ENCODE data around the gene AZGP1. TPM values are rescaled to one million over a fixed set of nuclear protein-coding genes. Genes with fewer than 3 reads are reported as not detected.

The AZGP1 gene
- total and polyA plus RNA-seq, 2 of the 13 experiments (the other 11 are each of a cell fraction or from before 2014, with no cell fraction given): 93.8 to 229 TPM

GRCh38 chr7:100000239-100000638 is 24.4 kb upstream of the AZGP1 start (continued):
- TF ChIP-seq NR2F6 (IDR thresholded peaks at IDR 0.05) (0 out of 2 replicates have a peak, but pooled peaks have one; percentile 3), NR2F6 (CRISPR knock-in tag; IDR thresholded peaks at IDR 0.05) (no peak), FOXC1 (CRISPR knock-in tag; IDR thresholded peaks at IDR 0.05; ENCODE audit: borderline replicate concordance) (peak; percentile 16; the same call in 1 of the 2 replicates), ZNF460 (CRISPR knock-in tag; IDR thresholded peaks at IDR 0.05; ENCODE audit: borderline replicate concordance) (peak; percentile 48), IRF2 (CRISPR knock-in tag; IDR thresholded peaks at IDR 0.05) (no peak), ELF1 (CRISPR knock-in tag; IDR thresholded peaks at IDR 0.05) (no peak), MAFF (IDR thresholded peaks at IDR 0.05; ENCODE audit: low read depth, low read length) (no peak), TRIM24 (CRISPR knock-in tag; IDR thresholded peaks at IDR 0.05) (no peak)

GRCh38 chr7:99997545-99998137 is 21.8 kb upstream of the AZGP1 start:
- Histone ChIP-seq H3K36me3 (replicated peaks in 1 of 2; ENCODE audit: control insufficient read depth in 1 of 2, insufficient read depth in 2 of 2, low read length in 2 of 2) (no peaks in the 10 kb centered on the region), H3K4me1 (ENCODE audit: insufficient read depth, low read length) (peaks cover 91% of the 10 kb centered on the region), H3K27me3 (ENCODE audit: control insufficient read depth in 1 of 2, insufficient read depth in 2 of 2, low read length in 2 of 2) (no peaks in the 10 kb centered on the region), H3K27ac (ENCODE audit: extremely low read length, insufficient read depth, low read length) (peak overlapping the region; percentile 95), H4K20me1 (ENCODE audit: insufficient read depth, low read length) (no peaks in the 10 kb centered on the region), H2AFZ (ENCODE audit: low read length) (no peak overlapping the region), H3K79me2 (ENCODE audit: insufficient read depth, low read length) (no peaks in the 10 kb centered on the region), H3K4me2 (ENCODE audit: low read depth, low read length) (peak overlapping the region; percentile 72), H3K4me3 (replicated peaks in 1 of 3; ENCODE audit: insufficient read depth in 1 of 3, low read depth in 2 of 3, low read length in 3 of 3) (peak overlapping the region; percentile 20 to 59 (median 48); a peak in 5 of 6 replicates), H3K9ac (ENCODE audit: insufficient read depth, low read depth, low read length) (peak overlapping the region; percentile 83), H3K9me3 (ENCODE audit: low read length) (no peaks in the 10 kb centered on the region)
- ChIA-PET CTCF (ENCODE audit: low intra/inter-chr PET ratio, low total read pairs) (no interaction called here), POLR2A (interaction anchor here (1.0 to 3.3 kb wide), 13 partner anchors 15 to 103 kb away, joined by 3 to 45 read pairs (median 5); partner anchors contain the start of genes AP4M1, MCM7, TRIM4 and ZKSCAN1)
- peak; percentile 8 for FAIRE-seq
- BruUV-seq (replicated peaks): TSS peak; percentile 91
- in situ Hi-C loops (cut with HindIII; ENCODE audit: extremely low pct_ligation_motif_present, low pct_unique_long_range_greater_than_20kb) (no loop called here), intact Hi-C loops (cut with micrococcal nuclease; ENCODE audit: unreplicated experiment) (loop anchor here (2.0 kb wide), 1 partner anchor 19 kb away; no protein-coding TSS in a partner anchor)
- ATAC-seq: peak; percentile 92
- DNase-seq (ENCODE audit: low spot score): peak; percentile 87
- 0% methylated on average over 5 of the region's 35 CpGs for WGBS (ENCODE audit: low lambda C conversion rate)
- TF ChIP-seq ZNF564 (CRISPR knock-in tag; IDR thresholded peaks at IDR 0.05) (peak; percentile 81), LBX2 (CRISPR knock-in tag; IDR thresholded peaks at IDR 0.05; ENCODE audit: borderline replicate concordance) (peak; percentile 36; the same call in 1 of the 2 replicates), ATF4 (CRISPR knock-in tag; IDR thresholded peaks at IDR 0.05) (peak in 1 of 2 experiments; percentile 54; a peak in 2 of 4 replicates), RBM39 (IDR thresholded peaks at IDR 0.05; ENCODE audit: low read depth, low read length, poor library complexity, severe bottlenecking) (peak; percentile 88), TEAD3 (CRISPR knock-in tag; optimal IDR thresholded peaks at IDR 0.05; ENCODE audit: borderline replicate concordance) (peak; percentile 45), RBFOX2 (IDR thresholded peaks at IDR 0.05; ENCODE audit: low read depth, low read length) (peak; percentile 96), NR3C1 (CRISPR knock-in tag; IDR thresholded peaks at IDR 0.05) (no peak), KDM6A (CRISPR knock-in tag; IDR thresholded peaks at IDR 0.05; ENCODE audit: low read depth) (peak; percentile 41; the same call in 1 of the 2 replicates), HBP1 (CRISPR knock-in tag; IDR thresholded peaks at IDR 0.05; ENCODE audit: low read depth) (peak; percentile 83), ZKSCAN8 (CRISPR knock-in tag; IDR thresholded peaks at IDR 0.05; ENCODE audit: borderline replicate concordance) (peak; percentile 39; the same call in 1 of the 2 replicates), ZNF431 (CRISPR knock-in tag; IDR thresholded peaks at IDR 0.05; ENCODE audit: borderline replicate concordance, low read depth) (no peak), SOX13 (IDR thresholded peaks at IDR 0.05) (peak; percentile 58), SOX13 (CRISPR knock-in tag; conservative IDR thresholded peaks at IDR 0.05 in 1 of 2, IDR thresholded peaks at IDR 0.05 in 1 of 2) (peak in 1 of 2 experiments; percentile 90; a peak in 1 of 4 replicates), ZSCAN20 (CRISPR knock-in tag; IDR thresholded peaks at IDR 0.05; ENCODE audit: borderline replicate concordance) (peak; percentile 80; the same call in 1 of the 2 replicates)

Data from HepG2 (cell line).